Effector memory CD8-positive, alpha-beta T cell (primary cell): ENCODE measurements around the gene ITGB3BP.
"Not testable (repeated sequence)": the region's sequence is repeated elsewhere in the genome, so short reads cannot be mapped to it uniquely, and the experiment has no call there.

Experiments used
- ATAC-seq: fragments of 150-1000 bp; cut with Tn5 transposase; replicated peaks from 2 replicates; pipeline ENCODE4 v1.10.0; 2021; ENCODE audit warnings: mild to moderate bottlenecking, moderate library complexity
- DNase-seq, 3 experiments: peaks; one replicate each; pipeline ENCODE4 v3.0.0; 2021
- H3K27ac Mint-ChIP-seq, 2 donors: one replicate each; pipeline ENCODE4 v1.8.0; 2022; ENCODE audit warnings: mild to moderate bottlenecking in 2 of 2, mixed read lengths in 2 of 2, moderate library complexity in 2 of 2
- H3K27me3 Mint-ChIP-seq, 2 donors: one replicate each; pipeline ENCODE4 v1.8.0; 2022; ENCODE audit warnings: mixed read lengths in 2 of 2
- H3K36me3 Mint-ChIP-seq: one replicate; pipeline ENCODE4 v1.8.0; 2022; ENCODE audit warnings: mild to moderate bottlenecking, moderate library complexity, mixed read lengths; ENCODE audit not compliant: insufficient read depth
- H3K4me1 Mint-ChIP-seq, 2 donors: one replicate each; pipeline ENCODE4 v1.8.0; 2022; ENCODE audit warnings: low read depth in 2 of 2, mixed read lengths in 2 of 2
- H3K4me3 Mint-ChIP-seq, 2 donors: one replicate each; pipeline ENCODE4 v1.8.0; 2022; ENCODE audit warnings: mild to moderate bottlenecking in 2 of 2, mixed read lengths in 2 of 2, moderate library complexity in 2 of 2
- H3K9me3 Mint-ChIP-seq, 2 donors: one replicate each; pipeline ENCODE4 v1.8.0; 2022; ENCODE audit warnings: mixed read lengths in 2 of 2

Gene ITGB3BP

DNA sequence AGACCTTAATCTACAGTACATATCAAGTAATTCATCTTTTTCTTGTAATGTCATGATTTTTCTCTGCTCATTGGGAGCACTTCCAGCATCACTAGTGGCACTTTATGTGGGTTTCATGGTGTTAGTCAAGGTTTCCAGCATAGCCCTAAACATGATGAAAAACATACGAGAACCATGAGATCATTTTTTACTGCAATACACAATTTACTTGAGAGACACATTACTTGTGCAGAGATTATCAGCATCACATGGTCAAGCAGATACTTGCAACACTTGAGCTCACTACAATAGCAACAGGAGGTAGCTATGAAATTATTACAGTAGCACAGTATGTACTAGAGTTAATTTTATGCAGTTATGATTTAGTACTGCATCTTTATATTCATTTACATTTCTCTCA is 36.4 kb downstream of the ITGB3BP start:
- Mint-ChIP-seq H3K36me3 (no peaks in the 10 kb centered on the region), H3K27me3 (no peaks in the 10 kb centered on the region), H3K27ac (no peak overlapping the region), H3K4me3 (no peak overlapping the region), H3K9me3 (no peaks in the 10 kb centered on the region), H3K4me1 (no peaks in the 10 kb centered on the region)
- ATAC-seq (no peak), DNase-seq (no peak)

DNA sequence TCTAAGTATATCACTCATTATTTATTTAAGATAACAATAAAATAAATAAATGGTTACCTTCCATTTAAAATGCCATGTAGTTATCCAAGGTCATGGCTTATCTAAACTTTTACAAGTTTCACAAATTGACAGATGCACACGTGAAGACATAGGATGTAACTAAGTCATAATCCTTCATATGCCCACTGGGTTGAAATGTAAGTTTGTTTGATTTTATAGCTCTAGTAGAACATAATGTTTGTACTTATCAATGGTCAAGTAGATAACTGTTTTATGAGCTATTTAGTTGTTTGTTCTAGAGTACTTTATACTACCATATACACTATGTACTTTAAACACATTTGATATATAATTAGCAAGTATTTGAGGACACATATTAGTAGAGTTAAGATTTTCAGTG is 43.0 kb downstream of the ITGB3BP start:
- Mint-ChIP-seq H3K36me3 (peaks cover 2% of the 10 kb centered on the region), H3K4me3 (no peak overlapping the region), H3K27me3 (no peaks in the 10 kb centered on the region), H3K27ac (no peak overlapping the region), H3K4me1 (no peaks in the 10 kb centered on the region), H3K9me3 (no peaks in the 10 kb centered on the region)
- DNase-seq: no peak
- no peak for ATAC-seq

DNA sequence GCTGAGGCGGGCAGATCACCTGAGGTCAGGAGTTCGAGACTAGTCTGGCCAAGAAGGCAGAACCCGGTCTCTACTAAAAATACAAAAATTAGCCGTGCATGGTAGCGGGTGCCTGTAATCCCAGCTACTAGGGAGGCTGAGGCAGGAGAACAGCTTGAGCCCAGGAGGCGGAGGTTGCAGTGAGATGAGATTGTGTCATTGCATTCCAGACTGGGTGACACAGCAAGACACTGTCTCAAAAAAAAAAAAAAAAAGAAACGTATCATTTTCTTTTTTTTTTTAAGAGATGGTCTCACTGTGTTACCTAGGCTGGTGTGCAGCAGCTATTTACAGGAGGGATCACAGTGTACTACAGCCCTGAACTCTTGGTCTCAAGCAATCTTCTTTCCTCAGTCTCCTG is 47.3 kb downstream of the ITGB3BP start:
- H3K27me3 Mint-ChIP-seq: no peaks in the 10 kb centered on the region
- H3K36me3 Mint-ChIP-seq: peaks cover 2% of the 10 kb centered on the region
- no peak overlapping the region for H3K4me3 Mint-ChIP-seq
- H3K4me1 Mint-ChIP-seq: no peaks in the 10 kb centered on the region
- ATAC-seq (no peak), DNase-seq (no peak)
- no peak overlapping the region for H3K27ac Mint-ChIP-seq
- H3K9me3 Mint-ChIP-seq: no peaks in the 10 kb centered on the region

DNA sequence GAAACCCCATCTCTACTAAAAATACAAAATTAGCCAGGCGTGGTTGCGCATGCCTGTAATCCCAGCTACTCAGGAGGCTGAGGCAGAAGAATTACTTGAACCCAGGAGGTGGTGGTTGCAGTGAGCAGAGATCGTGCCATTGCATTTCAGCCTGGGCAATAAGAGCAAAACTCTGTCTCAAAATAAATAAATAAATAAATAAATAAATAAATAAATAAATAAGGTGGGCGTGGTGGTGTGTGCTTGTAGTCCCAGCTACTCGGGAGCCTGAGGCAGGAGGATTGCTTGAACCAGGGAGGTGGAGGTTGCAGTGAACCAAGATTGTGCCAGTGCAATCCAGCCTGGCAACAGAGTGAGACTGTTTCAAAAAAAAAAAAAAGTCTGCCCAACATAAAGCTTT is 54.3 kb downstream of the ITGB3BP start:
- H3K27me3 Mint-ChIP-seq, H3K4me3 Mint-ChIP-seq, DNase-seq, H3K27ac Mint-ChIP-seq, H3K4me1 Mint-ChIP-seq, H3K36me3 Mint-ChIP-seq, H3K9me3 Mint-ChIP-seq, ATAC-seq: not testable (repeated sequence)

DNA sequence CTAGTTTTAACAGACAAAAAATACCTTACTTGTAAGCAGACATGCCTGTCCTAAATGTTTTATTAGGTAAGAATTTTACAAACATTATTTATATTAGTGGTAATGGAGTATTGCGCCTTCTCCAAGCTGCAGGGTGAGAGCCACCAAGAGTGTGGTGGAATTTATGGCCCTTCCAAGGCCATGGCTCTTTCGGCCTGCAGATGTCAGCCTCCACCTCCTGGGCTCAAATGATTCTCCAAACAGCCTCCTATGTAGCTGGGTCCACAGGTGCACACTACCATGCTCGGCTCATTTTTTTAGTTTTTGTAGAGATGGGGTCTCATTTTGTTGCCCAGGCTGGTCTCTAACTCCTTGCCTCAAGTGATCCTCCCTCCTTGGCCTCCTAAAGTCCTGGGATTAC is 56.3 kb downstream of the ITGB3BP start:
- DNase-seq (no peak), ATAC-seq (no peak)
- Mint-ChIP-seq H3K4me3 (no peak overlapping the region), H3K27ac (no peak overlapping the region), H3K9me3 (peaks cover 3 to 7% of the 10 kb centered on the region in 2 donors), H3K27me3 (no peaks in the 10 kb centered on the region), H3K36me3 (peaks cover 8% of the 10 kb centered on the region), H3K4me1 (no peaks in the 10 kb centered on the region)

DNA sequence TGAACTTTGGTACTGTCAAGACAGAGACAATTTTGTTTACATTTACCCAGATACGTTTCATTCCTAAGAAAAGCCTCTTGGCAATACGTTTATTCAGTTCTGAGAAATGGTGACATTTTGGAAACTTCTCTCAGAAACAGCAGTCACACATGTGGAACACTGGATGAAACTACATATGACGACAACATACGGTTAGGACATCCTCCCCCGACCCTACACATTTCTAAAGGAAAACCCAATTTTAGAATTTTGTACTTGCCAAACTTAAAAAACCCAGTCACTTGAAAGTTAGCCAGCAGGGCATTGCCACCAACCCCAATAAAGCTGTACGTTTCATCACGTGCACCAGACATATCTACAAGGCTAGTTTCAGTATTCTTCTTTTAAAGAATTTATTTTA is 56.8 kb downstream of the ITGB3BP start:
- H3K4me1 Mint-ChIP-seq: no peaks in the 10 kb centered on the region
- peaks cover 3 to 7% of the 10 kb centered on the region in 2 donors for H3K9me3 Mint-ChIP-seq
- no peaks in the 10 kb centered on the region for H3K27me3 Mint-ChIP-seq
- H3K4me3 Mint-ChIP-seq: no peak overlapping the region
- DNase-seq (no peak), ATAC-seq (no peak)
- no peak overlapping the region for H3K27ac Mint-ChIP-seq
- H3K36me3 Mint-ChIP-seq: peaks cover 8% of the 10 kb centered on the region

DNA sequence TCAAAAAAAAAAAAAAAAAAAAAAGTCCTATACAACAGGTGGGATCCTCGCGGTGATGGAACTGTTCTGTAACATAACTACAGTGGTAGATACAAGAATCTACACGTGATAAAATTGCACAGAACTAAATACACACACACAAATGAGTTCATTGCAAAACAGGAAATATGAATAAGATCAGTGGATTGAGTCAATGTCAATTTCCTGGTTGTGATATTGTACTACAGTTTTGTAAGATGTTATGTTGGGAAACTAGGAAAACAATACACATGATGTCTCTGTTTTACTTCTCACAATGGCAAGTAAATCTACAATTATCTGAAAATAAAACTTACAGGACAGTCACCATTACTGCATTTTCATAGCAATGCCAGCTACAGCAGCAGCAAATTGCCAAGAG is 59.8 kb downstream of the ITGB3BP start:
- Mint-ChIP-seq H3K4me1 (no peaks in the 10 kb centered on the region), H3K4me3 (no peak overlapping the region), H3K27me3 (no peaks in the 10 kb centered on the region), H3K9me3 (peaks cover 3 to 7% of the 10 kb centered on the region in 2 donors), H3K36me3 (peaks cover 8% of the 10 kb centered on the region), H3K27ac (no peak overlapping the region)
- ATAC-seq: no peak
- no peak for DNase-seq

DNA sequence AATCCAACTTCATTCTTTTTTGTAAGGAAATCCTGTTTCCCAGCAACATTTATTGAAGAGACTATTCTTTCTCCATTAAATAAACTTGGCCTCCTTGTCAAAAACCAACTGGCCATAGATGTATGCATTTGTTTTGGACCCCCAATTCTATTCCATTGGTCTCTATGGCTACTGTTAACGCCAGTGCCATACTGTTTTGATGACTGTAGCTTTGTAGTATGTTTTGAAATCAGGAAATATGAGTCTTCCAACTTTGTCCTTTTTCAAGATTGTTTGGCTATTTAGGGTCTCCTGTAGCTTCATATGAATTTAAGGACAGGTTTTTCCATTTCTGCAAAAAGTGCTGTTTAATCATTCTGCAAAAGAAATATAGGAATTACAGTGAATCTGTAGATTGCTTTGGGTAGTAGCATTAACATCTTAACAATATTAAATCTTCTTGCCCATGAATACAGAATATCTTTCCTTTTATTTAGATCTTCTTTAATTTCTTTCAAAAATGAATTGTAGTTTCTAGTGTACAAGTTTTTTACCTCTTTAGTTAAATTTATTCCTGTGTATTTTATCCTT is 61.3 kb downstream of the ITGB3BP start:
- DNase-seq: no peak
- Mint-ChIP-seq H3K4me1 (no peaks in the 10 kb centered on the region), H3K27ac (no peak overlapping the region), H3K9me3 (peaks cover 3 to 7% of the 10 kb centered on the region in 2 donors), H3K27me3 (no peaks in the 10 kb centered on the region), H3K36me3 (peaks cover 8% of the 10 kb centered on the region), H3K4me3 (no peak overlapping the region)
- no peak for ATAC-seq

DNA sequence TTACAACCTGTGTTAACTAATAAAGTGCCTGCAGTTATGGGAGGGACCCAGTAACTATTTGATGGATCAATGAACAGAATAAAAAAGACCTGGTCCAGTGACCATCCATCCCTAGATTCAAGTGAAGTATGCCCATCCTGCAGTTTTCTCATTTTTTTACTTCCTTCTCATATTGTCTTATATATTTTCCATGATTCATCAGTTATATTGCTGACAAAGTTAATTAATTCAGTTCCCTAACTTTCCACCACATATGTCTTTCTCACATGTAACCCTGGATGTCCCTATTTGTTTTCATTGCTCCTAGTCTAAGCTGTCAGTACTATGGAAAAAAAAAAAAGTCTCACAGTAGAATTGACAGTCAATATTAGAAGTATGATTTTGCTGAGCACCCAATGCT is 64.3 kb downstream of the ITGB3BP start:
- Mint-ChIP-seq H3K9me3 (peaks cover 3 to 7% of the 10 kb centered on the region in 2 donors), H3K4me3 (no peak overlapping the region), H3K27me3 (no peaks in the 10 kb centered on the region), H3K27ac (no peak overlapping the region), H3K36me3 (peaks cover 3% of the 10 kb centered on the region), H3K4me1 (no peaks in the 10 kb centered on the region)
- ATAC-seq (no peak), DNase-seq (no peak)

DNA sequence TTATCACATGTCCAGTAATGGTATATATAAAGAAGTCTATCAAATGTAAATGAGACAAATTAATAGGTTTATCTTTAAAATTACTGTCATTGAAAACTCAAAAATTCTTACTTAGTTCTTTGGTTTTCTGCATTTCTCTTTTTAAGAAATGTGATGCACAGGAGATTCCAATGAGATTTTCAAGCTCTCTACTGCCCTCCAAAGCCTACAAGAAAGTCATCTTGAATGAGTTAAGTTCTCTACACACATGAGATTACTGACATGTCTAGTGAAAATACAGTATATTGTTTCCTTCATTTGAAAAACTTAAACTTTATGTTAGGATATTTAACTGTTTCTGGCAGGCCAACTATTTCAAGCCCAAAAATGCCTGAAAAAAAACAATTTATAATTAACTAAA is 68.8 kb downstream of the ITGB3BP start:
- H3K36me3 Mint-ChIP-seq: peaks cover 3% of the 10 kb centered on the region
- H3K4me3 Mint-ChIP-seq: no peak overlapping the region
- no peaks in the 10 kb centered on the region for H3K27me3 Mint-ChIP-seq
- H3K27ac Mint-ChIP-seq: no peak overlapping the region
- H3K4me1 Mint-ChIP-seq: no peaks in the 10 kb centered on the region
- DNase-seq: no peak
- ATAC-seq: no peak
- no peaks in the 10 kb centered on the region for H3K9me3 Mint-ChIP-seq

DNA sequence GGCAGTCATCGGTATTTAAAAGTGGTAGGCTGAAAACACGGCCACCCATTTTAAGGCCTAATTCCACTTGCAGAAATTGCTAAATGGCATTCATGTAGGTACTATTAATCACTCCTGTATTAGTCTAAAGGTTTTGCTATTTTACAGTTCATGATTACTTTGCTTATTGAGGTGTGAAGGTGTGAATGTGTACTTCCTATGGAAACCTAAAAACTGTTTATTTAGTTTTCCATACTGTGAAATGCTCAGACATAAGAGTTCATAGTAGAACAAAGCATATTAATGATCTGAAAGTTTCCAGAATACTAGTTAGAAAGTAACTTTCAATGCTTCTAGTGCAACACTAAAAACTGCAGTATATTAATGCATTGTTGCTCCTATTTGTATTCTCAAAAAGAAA is 69.8 kb downstream of the ITGB3BP start:
- H3K36me3 Mint-ChIP-seq: peaks cover 3% of the 10 kb centered on the region
- H3K27me3 Mint-ChIP-seq: no peaks in the 10 kb centered on the region
- no peak for ATAC-seq
- no peaks in the 10 kb centered on the region for H3K9me3 Mint-ChIP-seq
- H3K4me1 Mint-ChIP-seq: no peaks in the 10 kb centered on the region
- no peak overlapping the region for H3K27ac Mint-ChIP-seq
- no peak for DNase-seq
- no peak overlapping the region for H3K4me3 Mint-ChIP-seq

DNA sequence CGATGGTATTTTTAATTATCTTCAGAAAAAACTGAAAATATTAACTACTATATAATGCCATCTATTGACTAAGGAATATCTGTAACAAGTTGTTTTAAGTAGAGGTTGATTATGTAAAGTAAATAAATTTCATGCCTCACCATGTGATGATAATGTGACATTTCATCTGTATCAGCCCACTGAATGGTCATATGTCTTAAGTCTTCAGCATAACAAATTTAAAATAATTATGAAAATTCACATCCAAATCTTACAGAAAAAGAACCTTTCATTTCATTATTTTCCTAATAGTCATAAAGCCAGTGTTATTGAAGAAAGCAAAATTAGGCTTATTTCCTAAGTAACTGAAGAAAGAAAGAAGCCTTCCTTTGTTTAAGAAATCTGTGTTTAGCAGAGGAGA is 72.6 kb downstream of the ITGB3BP start:
- no peaks in the 10 kb centered on the region for H3K9me3 Mint-ChIP-seq
- H3K27me3 Mint-ChIP-seq: no peaks in the 10 kb centered on the region
- no peaks in the 10 kb centered on the region for H3K4me1 Mint-ChIP-seq
- ATAC-seq (no peak), DNase-seq (no peak)
- H3K4me3 Mint-ChIP-seq: no peak overlapping the region
- H3K27ac Mint-ChIP-seq: peak overlapping the region in 1 of 2 donors; percentile 19
- H3K36me3 Mint-ChIP-seq: peaks cover 3% of the 10 kb centered on the region

DNA sequence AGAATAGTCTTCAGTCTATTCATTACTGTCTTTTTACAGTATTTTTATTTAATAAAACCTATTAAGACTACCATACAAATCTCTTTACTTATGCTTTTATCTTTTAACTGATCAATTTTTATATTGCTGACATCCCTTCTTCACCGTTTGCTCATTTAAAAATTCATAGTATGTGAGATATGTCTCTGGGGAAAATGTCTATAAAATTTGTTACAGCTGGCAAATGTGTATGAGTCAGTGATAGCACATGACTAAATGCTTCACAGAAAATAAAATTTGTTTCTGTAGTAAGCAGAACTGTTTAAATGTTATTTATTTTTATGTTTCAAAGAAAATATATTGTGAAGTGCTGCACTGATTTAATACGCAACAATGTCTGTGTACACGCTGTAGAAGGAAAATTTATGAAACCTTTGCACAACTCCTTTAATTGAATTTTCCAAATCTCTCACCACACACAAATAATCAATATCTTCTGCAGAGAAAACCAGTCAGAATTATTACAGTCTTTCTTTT is 74.2 kb downstream of the ITGB3BP start:
- ATAC-seq: no peak
- Mint-ChIP-seq H3K27me3 (no peaks in the 10 kb centered on the region), H3K4me1 (no peaks in the 10 kb centered on the region), H3K9me3 (no peaks in the 10 kb centered on the region), H3K27ac (no peak overlapping the region), H3K4me3 (no peak overlapping the region), H3K36me3 (peaks cover 3% of the 10 kb centered on the region)
- no peak for DNase-seq

DNA sequence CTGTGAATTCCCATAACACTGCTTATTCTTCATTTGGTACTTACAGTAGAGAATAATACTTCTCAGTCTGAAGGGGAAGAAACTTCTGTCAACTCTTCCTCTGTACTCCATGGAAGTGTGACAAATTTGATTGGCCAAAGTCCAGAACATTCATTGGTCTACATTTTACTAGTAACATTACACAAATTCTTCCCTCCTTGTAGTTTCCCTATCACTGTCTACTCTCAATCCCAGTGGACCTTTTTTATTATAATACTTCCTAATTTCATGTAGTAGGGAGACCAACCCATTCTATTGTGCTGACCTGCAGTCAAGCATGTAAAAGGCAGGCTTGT is 80.9 kb downstream of the ITGB3BP start:
- no peak overlapping the region for H3K27ac Mint-ChIP-seq
- H3K4me3 Mint-ChIP-seq: no peak overlapping the region
- no peaks in the 10 kb centered on the region for H3K4me1 Mint-ChIP-seq
- no peak for DNase-seq
- H3K9me3 Mint-ChIP-seq: no peaks in the 10 kb centered on the region
- H3K36me3 Mint-ChIP-seq: no peaks in the 10 kb centered on the region
- no peak for ATAC-seq
- H3K27me3 Mint-ChIP-seq: no peaks in the 10 kb centered on the region

DNA sequence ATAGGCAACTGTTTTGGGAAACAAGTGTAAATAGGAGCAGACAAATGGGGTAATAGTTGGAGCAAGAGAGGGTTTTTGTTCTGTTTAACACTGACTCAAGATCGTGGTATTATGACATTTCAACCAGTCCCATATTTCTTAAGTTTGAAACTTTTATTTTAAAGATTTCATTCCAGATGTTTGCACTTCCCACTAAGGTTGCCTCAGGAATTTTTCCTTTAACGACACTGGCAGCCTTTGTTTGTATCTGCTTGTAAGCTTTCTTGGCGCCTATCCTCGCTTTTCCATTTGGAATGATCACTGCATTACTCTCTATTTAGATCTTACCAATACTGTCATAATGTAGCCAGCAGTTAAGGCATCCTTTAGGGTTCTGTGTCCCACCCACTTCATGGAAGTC is 87.9 kb downstream of the ITGB3BP start:
- Mint-ChIP-seq H3K27me3 (no peaks in the 10 kb centered on the region), H3K4me1 (no peaks in the 10 kb centered on the region), H3K36me3 (peaks cover under 1% of the 10 kb centered on the region), H3K4me3 (no peak overlapping the region), H3K27ac (no peak overlapping the region), H3K9me3 (no peaks in the 10 kb centered on the region)
- DNase-seq (no peak), ATAC-seq (no peak)
